Activated CD4-positive, alpha-beta T cell treated with anti-CD3 and anti-CD28 coated beads, Interleukin-2, amount 50 U/mL, for 1 hour (primary cell): ENCODE data around the gene SMTNL2.
"Not testable (repeated sequence)": the region's sequence is repeated elsewhere in the genome, so short reads cannot be mapped to it uniquely, and the experiment has no call there.

Experiments used
- DNase-seq: peaks from one replicate; pipeline ENCODE4 v3.0.0-alpha.2; 2020

Gene SMTNL2

GRCh38 chr17:4605826-4606225, 21.5 kb downstream of the SMTNL2 start:
- DNase-seq = no peak

- DNase-seq = no peak
These were observed 23.0 kb downstream of the SMTNL2 start for GRCh38 chr17:4607261-4607741.

GRCh38 chr17:4607773-4608187, 23.5 kb downstream of the SMTNL2 start:
- DNase-seq = no peak

- DNase-seq = no peak
These were observed 25.4 kb downstream of the SMTNL2 start for GRCh38 chr17:4609761-4610160.

DNA sequence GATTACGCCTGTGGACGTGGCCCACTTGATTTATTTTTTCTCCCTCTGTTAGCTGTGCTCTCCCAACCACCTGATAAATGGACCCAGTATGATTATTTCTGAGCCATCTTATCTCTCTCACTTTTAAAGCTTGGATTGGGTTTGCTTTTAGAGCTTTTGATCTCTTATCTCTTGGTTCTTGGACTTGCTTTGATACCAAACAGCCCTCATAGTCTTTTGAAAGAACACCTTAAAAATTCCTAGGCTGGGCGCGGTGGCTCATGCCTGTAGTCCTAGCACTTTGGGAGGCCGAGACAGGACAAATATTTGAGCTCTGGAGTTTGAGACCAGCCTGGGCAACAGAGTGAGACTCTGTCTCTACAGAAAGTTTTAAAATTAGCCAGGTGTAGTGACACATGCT, 25.8 kb downstream of the SMTNL2 start:
- DNase-seq = no peak

GRCh38 chr17:4610656-4611055, 26.3 kb downstream of the SMTNL2 start:
- DNase-seq = no peak

DNA sequence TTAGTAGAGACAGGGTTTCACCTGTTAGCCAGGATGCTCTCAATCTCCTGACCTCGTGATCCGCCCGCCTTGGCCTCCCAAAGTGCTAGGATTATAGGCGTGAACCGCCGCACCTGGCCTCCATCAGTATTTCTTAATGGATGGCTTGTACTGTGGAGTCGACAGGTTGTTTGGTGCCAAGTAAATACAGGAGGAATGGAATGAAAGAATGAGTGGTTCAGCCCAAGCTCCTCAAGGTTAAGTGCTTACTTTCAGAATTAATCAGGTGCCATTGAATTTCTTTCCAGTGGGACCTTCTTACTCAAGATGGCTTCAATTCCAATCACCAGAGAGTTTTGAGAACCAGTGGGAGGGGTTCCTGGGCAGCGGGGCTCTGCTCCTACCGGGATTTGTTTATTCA, 32.1 kb downstream of the SMTNL2 start:
- no peak for DNase-seq

- DNase-seq = no peak
These were observed 32.8 kb downstream of the SMTNL2 start for GRCh38 chr17:4617090-4617489.

GRCh38 chr17:4617590-4618351, 33.4 kb downstream of the SMTNL2 start:
- DNase-seq = no peak

- DNase-seq = no peak
These were observed 36.3 kb downstream of the SMTNL2 start for GRCh38 chr17:4620531-4621101.

DNA sequence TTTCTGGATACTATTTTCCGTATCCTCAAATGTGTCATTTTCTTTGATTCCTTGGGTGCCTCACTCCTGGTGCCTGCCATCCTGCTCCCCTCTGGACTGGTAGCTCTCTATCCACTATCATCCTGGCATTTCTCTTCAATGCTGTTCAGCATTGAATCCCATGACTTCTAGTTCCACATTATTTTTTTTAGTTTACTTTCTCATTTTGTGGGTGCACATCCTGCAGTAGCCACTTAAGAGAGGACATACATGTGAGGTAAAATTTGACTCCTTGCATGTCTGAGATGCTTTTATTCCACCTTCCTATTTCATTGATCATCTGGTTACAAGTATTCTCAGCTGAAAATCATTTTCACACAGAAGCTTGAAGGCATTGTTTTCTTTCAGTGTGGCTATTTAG, 38.0 kb downstream of the SMTNL2 start:
- no peak for DNase-seq

GRCh38 chr17:4623249-4623648, 38.9 kb downstream of the SMTNL2 start:
- DNase-seq = no peak

- DNase-seq = not testable (repeated sequence)
These were observed 40.2 kb downstream of the SMTNL2 start for GRCh38 chr17:4624451-4624911.

- DNase-seq = no peak
These were observed 40.9 kb downstream of the SMTNL2 start for GRCh38 chr17:4625181-4625617.

DNA sequence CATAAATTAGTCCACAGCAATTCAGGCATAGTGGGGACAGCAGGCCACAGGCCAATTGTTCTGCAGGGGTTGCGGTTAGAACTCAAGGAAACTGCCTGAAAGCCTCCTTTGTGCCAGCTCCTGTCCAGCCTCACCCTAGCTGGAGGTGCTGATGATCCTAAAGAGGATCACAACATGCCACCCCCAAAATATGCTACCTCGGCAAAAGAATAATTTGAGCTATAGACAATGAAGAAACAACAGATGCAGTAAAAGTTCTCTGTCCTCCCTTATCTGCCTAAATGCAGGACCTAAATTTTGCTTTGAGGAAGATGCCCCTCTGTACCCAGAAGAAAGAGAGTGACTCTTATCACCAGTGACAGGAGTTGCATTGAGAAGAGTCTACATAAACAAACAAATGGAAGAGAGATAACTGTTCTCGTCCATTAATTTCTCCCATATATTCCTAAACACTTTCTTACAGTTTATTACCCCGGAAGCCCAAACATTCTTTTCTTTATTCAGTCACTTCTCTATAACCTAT, 42.5 kb downstream of the SMTNL2 start:
- DNase-seq = no peak

GRCh38 chr17:4631431-4631830, 47.1 kb downstream of the SMTNL2 start:
- no peak for DNase-seq

GRCh38 chr17:4631836-4632580, 47.7 kb downstream of the SMTNL2 start:
- DNase-seq = no peak

DNA sequence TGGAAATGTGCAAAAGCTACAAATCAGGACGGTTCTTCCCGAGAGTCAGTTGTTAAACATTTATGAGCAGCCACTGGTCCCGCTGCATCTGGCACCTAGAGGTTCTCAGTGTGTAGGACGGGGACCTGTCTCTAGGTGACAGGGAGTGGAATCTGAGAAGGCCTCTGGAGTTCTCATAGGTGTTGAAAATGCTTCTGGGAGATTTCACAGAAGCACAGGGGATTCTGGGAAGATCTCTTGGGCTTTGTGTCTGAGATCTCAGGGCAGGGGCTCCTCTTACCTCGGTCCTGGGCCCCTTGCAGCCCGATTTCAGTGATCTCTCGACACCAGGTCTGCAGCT, 48.2 kb downstream of the SMTNL2 start:
- DNase-seq = no peak

GRCh38 chr17:4633643-4634042, 49.3 kb downstream of the SMTNL2 start:
- DNase-seq = no peak

GRCh38 chr17:4634976-4635375, 50.6 kb downstream of the SMTNL2 start:
- DNase-seq = no peak

- no peak for DNase-seq
These were observed 51.6 kb downstream of the SMTNL2 start for GRCh38 chr17:4635823-4636375.

- no peak for DNase-seq
These were observed 52.3 kb downstream of the SMTNL2 start for GRCh38 chr17:4636474-4637100.

GRCh38 chr17:4638766-4639165, 54.4 kb downstream of the SMTNL2 start:
- DNase-seq = not testable (repeated sequence)
